HG03175 (cell line): ENCODE data around the gene TRIP10.
"Not testable (repeated sequence)": the region's sequence is repeated elsewhere in the genome, so short reads cannot be mapped to it uniquely, and the experiment has no call there.

Source experiments
- ATAC-seq: cut with Tn5 transposase; IDR thresholded peaks from one replicate; pipeline ENCODE4 v1.9.1; 2021; ENCODE audit warnings: mild to moderate bottlenecking, moderate library complexity; ENCODE audit not compliant: unreplicated experiment

The TRIP10 gene

GRCh38 chr19:6790194-6791128 is 51.0 kb downstream of the TRIP10 start:
- no peak for ATAC-seq

DNA sequence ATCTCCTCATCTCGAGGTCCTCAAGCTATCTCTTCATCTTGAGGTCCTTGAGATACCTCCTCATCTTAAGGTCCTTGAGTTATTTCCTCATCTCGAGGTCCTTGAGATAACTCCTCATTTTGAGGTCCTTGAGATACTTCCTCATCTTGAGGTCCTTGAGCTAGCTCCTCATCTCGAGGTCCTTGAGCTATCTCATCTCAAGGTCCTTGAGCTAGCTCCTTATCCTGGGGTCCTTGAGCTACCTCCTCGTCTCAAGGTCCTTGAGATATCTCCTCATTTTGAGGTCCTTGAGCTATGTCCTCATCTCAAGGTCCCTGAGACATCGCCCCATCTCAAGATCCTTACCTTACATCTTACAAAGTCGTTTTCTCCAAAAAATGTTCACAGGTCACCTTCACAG is 51.8 kb downstream of the TRIP10 start:
- no peak for ATAC-seq

GRCh38 chr19:6793411-6793810 is 53.9 kb downstream of the TRIP10 start:
- ATAC-seq = no peak

GRCh38 chr19:6793973-6794372 is 54.5 kb downstream of the TRIP10 start:
- ATAC-seq = no peak

DNA sequence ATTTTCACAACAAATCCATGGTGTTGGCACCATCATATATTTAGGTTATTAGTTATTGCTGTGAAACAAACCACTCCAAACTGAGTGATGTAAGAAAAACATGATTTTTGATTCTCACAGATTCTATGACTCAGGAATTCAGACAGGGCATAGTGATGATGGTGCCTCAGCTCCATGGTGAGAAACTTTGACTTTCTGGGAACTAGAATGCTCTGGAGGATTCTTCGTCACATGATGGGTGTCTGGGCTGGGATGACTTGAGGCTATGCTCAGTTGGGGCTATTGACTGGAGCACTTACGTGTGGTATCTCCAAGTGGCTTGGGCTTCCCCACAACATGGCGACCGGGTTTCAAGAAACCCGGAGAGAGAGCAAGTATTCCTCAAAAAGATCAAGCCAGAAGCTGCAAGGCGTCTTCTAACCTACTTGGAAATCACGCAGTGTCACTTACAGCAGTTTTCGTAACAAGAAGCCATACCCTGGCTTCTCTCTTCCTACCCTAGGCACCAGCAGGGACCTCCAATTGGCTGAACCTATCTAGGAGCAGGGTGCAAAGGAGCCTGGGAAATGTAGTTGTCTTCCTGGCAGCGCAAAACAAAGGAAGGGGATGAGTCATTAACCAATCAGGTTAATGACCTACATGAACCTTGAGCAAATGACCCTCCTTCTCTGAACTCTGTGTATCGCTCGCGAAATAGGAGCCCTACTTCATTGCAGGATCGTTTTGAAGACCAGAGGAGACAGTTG is 55.4 kb downstream of the TRIP10 start:
- ATAC-seq = no peak

DNA sequence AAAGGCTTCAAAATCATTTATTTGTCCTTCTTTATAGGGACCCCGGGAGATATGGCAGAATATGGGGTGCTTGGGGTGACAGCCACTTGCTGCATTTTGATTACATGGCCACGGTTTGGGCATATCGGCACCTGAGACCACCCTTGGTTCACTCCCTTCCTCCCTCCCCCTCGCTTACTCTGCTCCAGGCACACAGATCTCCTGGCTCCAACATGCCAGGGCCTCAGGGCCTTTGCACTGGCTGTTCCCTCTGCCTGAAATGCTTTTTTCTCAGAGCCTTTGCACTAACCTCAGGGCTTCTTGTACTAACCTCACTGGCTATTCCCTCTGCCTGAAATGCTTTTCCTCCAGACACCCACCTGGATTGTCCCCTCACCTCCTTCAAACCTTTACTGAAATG is 56.8 kb downstream of the TRIP10 start:
- no peak for ATAC-seq

DNA sequence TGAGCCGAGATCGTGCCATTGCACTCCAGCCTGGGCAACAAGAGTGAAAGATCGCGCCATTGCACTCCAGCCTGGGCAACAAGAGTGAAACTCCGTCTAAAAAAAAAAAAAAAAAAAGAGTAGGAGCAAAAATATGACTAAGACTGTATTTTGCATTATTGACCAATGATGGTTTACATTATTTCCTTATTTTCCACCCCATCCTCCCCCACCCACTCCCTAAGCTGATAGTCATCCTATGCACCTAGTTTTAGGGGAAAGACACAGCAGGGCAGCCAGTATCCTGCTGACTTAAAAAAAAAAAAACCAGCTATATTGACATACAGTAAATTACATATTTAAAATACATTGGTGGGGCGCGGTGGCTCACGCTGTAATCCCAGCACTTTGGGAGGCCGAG is 58.2 kb downstream of the TRIP10 start:
- ATAC-seq = no peak

- not testable (repeated sequence) for ATAC-seq
Observed at GRCh38 chr19:6800160-6800790, 60.8 kb downstream of the TRIP10 start.

- ATAC-seq = no peak
Observed at GRCh38 chr19:6800991-6801484, 61.6 kb downstream of the TRIP10 start.
